ENCODE results near the gene CDC25C.
A peak's percentile ranks its signal among the peaks of the same experiment; 100 is the strongest.

Gene CDC25C

GRCh38 chr5:138369261-138369660 lies 37.7 kb upstream of the CDC25C start:
- Histone ChIP-seq H3K27ac (ENCODE audit: insufficient read depth in 1 of 2, low read depth in 1 of 2, low read length in 2 of 2, poor library complexity in 1 of 2, severe bottlenecking in 2 of 2) (peak overlapping the region in 1 of 2 experiments; percentile 68), H3K4me3 (ENCODE audit: control insufficient read depth in 1 of 7, extremely low read depth in 1 of 7, insufficient read depth in 4 of 7, low read depth in 2 of 7, low read length in 6 of 7) (peak overlapping the region in 3 of 7 experiments; percentile 5 to 48 (median 41)), H3K27me3 (replicated peaks in 2 of 5; ENCODE audit: control insufficient read depth in 4 of 5, insufficient read depth in 5 of 5, low read length in 4 of 5) (no peaks in the 10 kb centered on the region), H3K36me3 (ENCODE audit: control insufficient read depth in 4 of 4, insufficient read depth in 4 of 4, low read length in 3 of 4) (peaks cover 0 to 11% (median 3%) of the 10 kb centered on the region in 4 experiments), H3K4me1 (ENCODE audit: control extremely low read depth in 1 of 4, control insufficient read depth in 4 of 4, insufficient read depth in 4 of 4, low read length in 3 of 4) (peaks cover 13 to 38% (median 24%) of the 10 kb centered on the region in 4 experiments), H3K9me3 (ENCODE audit: control extremely low read depth in 1 of 5, control insufficient read depth in 4 of 5, insufficient read depth in 2 of 5, low read depth in 1 of 5, low read length in 4 of 5) (no peaks in the 10 kb centered on the region)
- POLR2A ChIA-PET = interaction anchor here (1.9 to 2.6 kb wide), 2 partner anchors 15 to 31 kb away, joined by 8 to 11 read pairs; partner anchors contain the start of gene FAM53C
- DNase-seq = peak in 2 of 3 donors; percentile 64 to 76
- CTCF ChIA-PET = interaction anchor here (0.9 to 10.5 kb wide), 8 partner anchors 9 to 51 kb away, joined by 3 to 125 read pairs (median 4); partner anchors contain the start of gene KDM3B
- 69% methylated on average over 5 of the region's 5 CpGs for WGBS (ENCODE audit: insufficient coverage)

GRCh38 chr5:138366632-138367382 lies 35.2 kb upstream of the CDC25C start:
- Histone ChIP-seq H3K4me1 (ENCODE audit: control extremely low read depth in 1 of 4, control insufficient read depth in 4 of 4, insufficient read depth in 4 of 4, low read length in 3 of 4) (peaks cover 13 to 38% (median 24%) of the 10 kb centered on the region in 4 experiments), H3K36me3 (ENCODE audit: control insufficient read depth in 4 of 4, insufficient read depth in 4 of 4, low read length in 3 of 4) (peaks cover 0 to 1% (median 0%) of the 10 kb centered on the region in 4 experiments), H3K4me3 (ENCODE audit: control insufficient read depth in 1 of 7, extremely low read depth in 1 of 7, insufficient read depth in 4 of 7, low read depth in 2 of 7, low read length in 6 of 7) (no peak overlapping the region), H3K27me3 (replicated peaks in 2 of 5; ENCODE audit: control insufficient read depth in 4 of 5, insufficient read depth in 5 of 5, low read length in 4 of 5) (no peaks in the 10 kb centered on the region), H3K27ac (ENCODE audit: insufficient read depth in 1 of 2, low read depth in 1 of 2, low read length in 2 of 2, poor library complexity in 1 of 2, severe bottlenecking in 2 of 2) (peak overlapping the region in 1 of 2 experiments; percentile 25), H3K9me3 (ENCODE audit: control extremely low read depth in 1 of 5, control insufficient read depth in 4 of 5, insufficient read depth in 2 of 5, low read depth in 1 of 5, low read length in 4 of 5) (no peaks in the 10 kb centered on the region)
- DNase-seq = no peak
- 86% methylated on average over 1 of the region's 4 CpGs for WGBS (ENCODE audit: insufficient coverage)
- POLR2A ChIA-PET = interaction anchor here (0.7 kb wide), 1 partner anchor 11 kb away, joined by 3 read pairs; no protein-coding TSS in a partner anchor
- CTCF ChIA-PET = interaction anchor here (1.0 to 10.5 kb wide), 2 partner anchors 14 to 43 kb away, joined by 3 to 125 read pairs; partner anchors contain the start of gene KDM3B

- Histone ChIP-seq H3K4me3 (ENCODE audit: control insufficient read depth in 1 of 7, extremely low read depth in 1 of 7, insufficient read depth in 4 of 7, low read depth in 2 of 7, low read length in 6 of 7) (no peak overlapping the region), H3K27ac (ENCODE audit: insufficient read depth in 1 of 2, low read depth in 1 of 2, low read length in 2 of 2, poor library complexity in 1 of 2, severe bottlenecking in 2 of 2) (no peak overlapping the region), H3K4me1 (ENCODE audit: control extremely low read depth in 1 of 4, control insufficient read depth in 4 of 4, insufficient read depth in 4 of 4, low read length in 3 of 4) (peaks cover 7 to 26% (median 18%) of the 10 kb centered on the region in 4 experiments), H3K36me3 (ENCODE audit: control insufficient read depth in 4 of 4, insufficient read depth in 4 of 4, low read length in 3 of 4) (peaks cover 0 to 3% (median 0%) of the 10 kb centered on the region in 4 experiments), H3K27me3 (replicated peaks in 2 of 5; ENCODE audit: control insufficient read depth in 4 of 5, insufficient read depth in 5 of 5, low read length in 4 of 5) (no peaks in the 10 kb centered on the region), H3K9me3 (ENCODE audit: control extremely low read depth in 1 of 5, control insufficient read depth in 4 of 5, insufficient read depth in 2 of 5, low read depth in 1 of 5, low read length in 4 of 5) (no peaks in the 10 kb centered on the region)
- ChIA-PET CTCF (interaction anchor here (1.5 to 10.5 kb wide), 2 partner anchors 11 to 12 kb away, joined by 4 to 125 read pairs; partner anchors contain the start of gene KDM3B), POLR2A (no interaction called here)
- no CpG with 5 or more reads among the region's 1 CpG for WGBS (ENCODE audit: insufficient coverage)
- DNase-seq = no peak
These were observed 33.0 kb upstream of the CDC25C start for GRCh38 chr5:138364576-138364975.

- peaks cover 0 to 3% (median 1%) of the 10 kb centered on the region in 4 experiments for H3K36me3 ChIP-seq (ENCODE audit: control insufficient read depth in 4 of 4, insufficient read depth in 4 of 4, low read length in 3 of 4)
- ChIA-PET POLR2A (no interaction called here), CTCF (interaction anchor here (1.5 kb wide), 1 partner anchor 9 kb away, joined by 9 read pairs; the partner anchor contains the start of gene KDM3B)
- WGBS (ENCODE audit: insufficient coverage) = no CpG with 5 or more reads among the region's 1 CpG
- peaks cover 0 to 7% (median 3%) of the 10 kb centered on the region in 4 experiments for H3K4me1 ChIP-seq (ENCODE audit: control extremely low read depth in 1 of 4, control insufficient read depth in 4 of 4, insufficient read depth in 4 of 4, low read length in 3 of 4)
- H3K9me3 ChIP-seq (ENCODE audit: control extremely low read depth in 1 of 5, control insufficient read depth in 4 of 5, insufficient read depth in 2 of 5, low read depth in 1 of 5, low read length in 4 of 5) = no peaks in the 10 kb centered on the region
- no peaks in the 10 kb centered on the region for H3K27me3 ChIP-seq (replicated peaks in 2 of 5; ENCODE audit: control insufficient read depth in 4 of 5, insufficient read depth in 5 of 5, low read length in 4 of 5)
- DNase-seq = no peak
- H3K27ac ChIP-seq (ENCODE audit: insufficient read depth in 1 of 2, low read depth in 1 of 2, low read length in 2 of 2, poor library complexity in 1 of 2, severe bottlenecking in 2 of 2) = no peak overlapping the region
- H3K4me3 ChIP-seq (ENCODE audit: control insufficient read depth in 1 of 7, extremely low read depth in 1 of 7, insufficient read depth in 4 of 7, low read depth in 2 of 7, low read length in 6 of 7) = no peak overlapping the region
These were observed 29.4 kb upstream of the CDC25C start for GRCh38 chr5:138360941-138361452.

GRCh38 chr5:138359621-138360020 lies 28.0 kb upstream of the CDC25C start:
- H3K4me3 ChIP-seq (ENCODE audit: control insufficient read depth in 1 of 7, extremely low read depth in 1 of 7, insufficient read depth in 4 of 7, low read depth in 2 of 7, low read length in 6 of 7) = no peak overlapping the region
- WGBS (ENCODE audit: insufficient coverage) = no CpG with 5 or more reads among the region's 3 CpGs
- no peak overlapping the region for H3K27ac ChIP-seq (ENCODE audit: insufficient read depth in 1 of 2, low read depth in 1 of 2, low read length in 2 of 2, poor library complexity in 1 of 2, severe bottlenecking in 2 of 2)
- H3K27me3 ChIP-seq (replicated peaks in 2 of 5; ENCODE audit: control insufficient read depth in 4 of 5, insufficient read depth in 5 of 5, low read length in 4 of 5) = no peaks in the 10 kb centered on the region
- ChIA-PET CTCF (no interaction called here), POLR2A (no interaction called here)
- DNase-seq = no peak
- H3K4me1 ChIP-seq (ENCODE audit: control extremely low read depth in 1 of 4, control insufficient read depth in 4 of 4, insufficient read depth in 4 of 4, low read length in 3 of 4) = peaks cover 9 to 19% (median 13%) of the 10 kb centered on the region in 4 experiments
- H3K36me3 ChIP-seq (ENCODE audit: control insufficient read depth in 4 of 4, insufficient read depth in 4 of 4, low read length in 3 of 4) = peaks cover 0 to 3% (median 1%) of the 10 kb centered on the region in 4 experiments
- no peaks in the 10 kb centered on the region for H3K9me3 ChIP-seq (ENCODE audit: control extremely low read depth in 1 of 5, control insufficient read depth in 4 of 5, insufficient read depth in 2 of 5, low read depth in 1 of 5, low read length in 4 of 5)

GRCh38 chr5:138354926-138355378 lies 23.3 kb upstream of the CDC25C start:
- no peaks in the 10 kb centered on the region for H3K27me3 ChIP-seq (replicated peaks in 2 of 5; ENCODE audit: control insufficient read depth in 4 of 5, insufficient read depth in 5 of 5, low read length in 4 of 5)
- peak overlapping the region in 6 of 7 experiments; percentile 86 to 98 (median 96) for H3K4me3 ChIP-seq (ENCODE audit: control insufficient read depth in 1 of 7, extremely low read depth in 1 of 7, insufficient read depth in 4 of 7, low read depth in 2 of 7, low read length in 6 of 7)
- DNase-seq = peak; percentile 70 to 86 (median 83)
- peaks cover 22 to 37% (median 30%) of the 10 kb centered on the region in 4 experiments for H3K4me1 ChIP-seq (ENCODE audit: control extremely low read depth in 1 of 4, control insufficient read depth in 4 of 4, insufficient read depth in 4 of 4, low read length in 3 of 4)
- H3K27ac ChIP-seq (ENCODE audit: insufficient read depth in 1 of 2, low read depth in 1 of 2, low read length in 2 of 2, poor library complexity in 1 of 2, severe bottlenecking in 2 of 2) = peak overlapping the region in 1 of 2 experiments; percentile 98
- peaks cover 0 to 9% (median 2%) of the 10 kb centered on the region in 5 experiments for H3K9me3 ChIP-seq (ENCODE audit: control extremely low read depth in 1 of 5, control insufficient read depth in 4 of 5, insufficient read depth in 2 of 5, low read depth in 1 of 5, low read length in 4 of 5)
- peaks cover 0 to 13% (median 1%) of the 10 kb centered on the region in 4 experiments for H3K36me3 ChIP-seq (ENCODE audit: control insufficient read depth in 4 of 4, insufficient read depth in 4 of 4, low read length in 3 of 4)
- no CpG with 5 or more reads among the region's 6 CpGs for WGBS (ENCODE audit: insufficient coverage)
- CTCF ChIA-PET = interaction anchor here (1.0 to 10.2 kb wide), 5 partner anchors 14 to 134 kb away, joined by 3 to 233 read pairs (median 3); partner anchors contain the start of genes CDC25C and FAM53C
- POLR2A ChIA-PET = interaction anchor here (0.7 to 2.7 kb wide), 4 partner anchors 11 to 17 kb away, joined by 3 to 11 read pairs (median 4); partner anchors contain the start of gene FAM53C
